ENCODE results near the gene CYP27A1.

CYP27A1 gene

GRCh38 chr2:218861645-218862318 is 79.8 kb downstream of the CYP27A1 start:
- Histone ChIP-seq H3K36me3 (ENCODE audit: low read depth) (no peaks in the 10 kb centered on the region), H3K4me1 (ENCODE audit: insufficient read depth, poor library complexity, severe bottlenecking) (peaks cover 4% of the 10 kb centered on the region), H3K4me3 (ENCODE audit: severe bottlenecking) (no peak overlapping the region), H3K27ac (ENCODE audit: poor library complexity, severe bottlenecking) (no peak overlapping the region), H3K27me3 (ENCODE audit: insufficient read depth, poor library complexity, severe bottlenecking) (peaks cover 38% of the 10 kb centered on the region), H3K9me3 (ENCODE audit: severe bottlenecking) (no peaks in the 10 kb centered on the region)
- DNase-seq (ENCODE audit: low spot score): no peak
- ATAC-seq (ENCODE audit: low read depth): no peak
- no peak for TF ChIP-seq CTCF (IDR thresholded peaks at IDR 0.05; ENCODE audit: poor library complexity, severe bottlenecking)

GRCh38 chr2:218863021-218863520 is 81.1 kb downstream of the CYP27A1 start:
- peaks cover 33% of the 10 kb centered on the region for H3K27me3 ChIP-seq (ENCODE audit: insufficient read depth, poor library complexity, severe bottlenecking)

More at GRCh38 chr2:218863021-218863520, 81.1 kb downstream of the CYP27A1 start:
- Histone ChIP-seq H3K36me3 (ENCODE audit: low read depth) (no peaks in the 10 kb centered on the region), H3K9me3 (ENCODE audit: severe bottlenecking) (no peaks in the 10 kb centered on the region), H3K27ac (ENCODE audit: poor library complexity, severe bottlenecking) (no peak overlapping the region), H3K4me3 (ENCODE audit: severe bottlenecking) (no peak overlapping the region), H3K4me1 (ENCODE audit: insufficient read depth, poor library complexity, severe bottlenecking) (peaks cover 4% of the 10 kb centered on the region)
- no peak for TF ChIP-seq CTCF (IDR thresholded peaks at IDR 0.05; ENCODE audit: poor library complexity, severe bottlenecking)
- ATAC-seq (ENCODE audit: low read depth): no peak
- DNase-seq (ENCODE audit: low spot score): no peak
